Activated CD8-positive, alpha-beta T cell treated with anti-CD3 and anti-CD28 coated beads for 36 hours (primary cell): ENCODE results near the gene ARHGAP18. TPM values are rescaled to one million over a fixed set of nuclear protein-coding genes. Genes with fewer than 3 reads are reported as not detected.

ENCODE experiments used
- ATAC-seq: fragments of 200-7000 bp; cut with Tn5 transposase; one replicate; pipeline ENCODE4 v1.10.0; 2021; ENCODE audit warnings: mild to moderate bottlenecking, moderate library complexity
- CTCF ChIA-PET: fragments of 350-600 bp; sonication (Branson Sonifier 250); formaldehyde crosslinking; loops from one replicate; lab custom pipeline; 2021; ENCODE audit warnings: antibody characterized with exemption; lab: Charles Lee
- POLR2A ChIA-PET: fragments of 350-600 bp; sonication (Branson Sonifier 250); formaldehyde crosslinking; loops from one replicate; lab custom pipeline; 2021; ENCODE audit warnings: antibody characterized with exemption; lab: Charles Lee
- DNase-seq: peaks from one replicate; pipeline ENCODE4 v3.0.0-alpha.2; 2020
- H3K27ac Mint-ChIP-seq: one replicate; pipeline ENCODE4 v1.8.0; 2021; ENCODE audit warnings: mild to moderate bottlenecking, mixed read lengths
- H3K27me3 Mint-ChIP-seq: one replicate; pipeline ENCODE4 v1.8.0; 2021; ENCODE audit warnings: mixed read lengths
- H3K36me3 Mint-ChIP-seq: one replicate; pipeline ENCODE4 v1.8.0; 2021; ENCODE audit warnings: low read depth, mixed read lengths
- H3K4me1 Mint-ChIP-seq: one replicate; pipeline ENCODE4 v1.8.0; 2021; ENCODE audit warnings: low read depth, mixed read lengths
- H3K4me3 Mint-ChIP-seq: one replicate; pipeline ENCODE4 v1.8.0; 2021; ENCODE audit warnings: mild to moderate bottlenecking, moderate library complexity, mixed read lengths
- H3K9me3 Mint-ChIP-seq: one replicate; pipeline ENCODE4 v1.8.0; 2021; ENCODE audit warnings: mixed read lengths
- intact Hi-C: fragments of 100-400 bp; cut with micrococcal nuclease; formaldehyde crosslinking; loops from one replicate; pipeline ENCODE4 v1.10.0; 2022
- total RNA-seq, 2 experiments: library from RNA; stranded (reverse); gene quantifications; one replicate each; pipeline ENCODE4 v1.2.3, GENCODE V29; 2021
- TF ChIP-seq, protein P1 (sequence below): fragments of 200-600 bp; IDR thresholded peaks from one replicate; pipeline ENCODE4 v1.8.0; 2022; ENCODE audit warnings: antibody characterized with exemption, mild to moderate bottlenecking

ARHGAP18 gene
- total RNA-seq, 2 experiments from 2014 or later, result 8.2 to 9.6 TPM

DNA sequence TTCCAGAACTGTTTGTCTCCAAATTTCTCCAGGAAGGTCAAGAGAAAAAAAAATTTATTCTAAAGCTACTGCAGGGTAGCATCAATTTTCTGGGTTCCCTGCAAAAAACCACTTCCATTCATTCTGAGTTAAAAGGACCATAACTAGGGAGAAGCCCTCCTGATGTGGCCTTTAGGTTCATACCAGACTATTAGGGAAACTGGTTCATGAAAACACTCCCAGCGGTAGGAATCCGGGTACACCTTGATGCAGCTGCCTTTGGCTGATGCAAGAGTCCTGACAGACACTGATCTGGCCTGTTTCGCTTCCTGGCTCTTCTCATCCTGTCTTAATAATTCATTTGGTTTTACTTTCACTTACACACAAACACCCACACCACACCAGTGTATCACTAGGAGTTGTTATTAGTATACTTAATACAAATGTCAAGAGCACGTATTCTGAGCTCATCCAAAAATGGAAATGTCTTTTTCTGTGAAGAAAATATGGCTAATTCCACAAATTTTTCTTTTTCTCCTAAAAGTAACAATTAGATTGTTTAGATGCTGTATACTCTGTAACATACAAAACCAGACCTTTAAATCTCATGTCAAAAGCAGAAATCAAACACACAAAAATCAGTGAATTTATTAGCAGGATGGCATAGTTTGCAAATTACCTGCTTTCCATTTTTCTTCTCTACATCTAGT is 38.4 kb upstream of the ARHGAP18 start:
- POLR2A ChIA-PET, result interaction anchor here (0.6 to 1.5 kb wide), 3 partner anchors 64 to 77 kb away, joined by 3 read pairs; no protein-coding TSS in a partner anchor
- peaks cover 1% of the 10 kb centered on the region for H3K9me3 Mint-ChIP-seq
- TF ChIP-seq, protein P1, sequence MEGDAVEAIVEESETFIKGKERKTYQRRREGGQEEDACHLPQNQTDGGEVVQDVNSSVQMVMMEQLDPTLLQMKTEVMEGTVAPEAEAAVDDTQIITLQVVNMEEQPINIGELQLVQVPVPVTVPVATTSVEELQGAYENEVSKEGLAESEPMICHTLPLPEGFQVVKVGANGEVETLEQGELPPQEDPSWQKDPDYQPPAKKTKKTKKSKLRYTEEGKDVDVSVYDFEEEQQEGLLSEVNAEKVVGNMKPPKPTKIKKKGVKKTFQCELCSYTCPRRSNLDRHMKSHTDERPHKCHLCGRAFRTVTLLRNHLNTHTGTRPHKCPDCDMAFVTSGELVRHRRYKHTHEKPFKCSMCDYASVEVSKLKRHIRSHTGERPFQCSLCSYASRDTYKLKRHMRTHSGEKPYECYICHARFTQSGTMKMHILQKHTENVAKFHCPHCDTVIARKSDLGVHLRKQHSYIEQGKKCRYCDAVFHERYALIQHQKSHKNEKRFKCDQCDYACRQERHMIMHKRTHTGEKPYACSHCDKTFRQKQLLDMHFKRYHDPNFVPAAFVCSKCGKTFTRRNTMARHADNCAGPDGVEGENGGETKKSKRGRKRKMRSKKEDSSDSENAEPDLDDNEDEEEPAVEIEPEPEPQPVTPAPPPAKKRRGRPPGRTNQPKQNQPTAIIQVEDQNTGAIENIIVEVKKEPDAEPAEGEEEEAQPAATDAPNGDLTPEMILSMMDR, result no peak
- intact Hi-C loops, result loop anchor here (1.0 to 5.0 kb wide), 3 partner anchors 64 to 256 kb away; no protein-coding TSS in a partner anchor
- DNase-seq (peak; percentile 78), ATAC-seq (peak; percentile 90)
- CTCF ChIA-PET, result interaction anchor here (0.6 to 3.0 kb wide), 11 partner anchors 12 to 1092 kb away, joined by 3 to 16 read pairs (median 4); no protein-coding TSS in a partner anchor
- peaks cover 69% of the 10 kb centered on the region for H3K4me1 Mint-ChIP-seq
- H3K27ac Mint-ChIP-seq, result peak overlapping the region; percentile 94
- H3K27me3 Mint-ChIP-seq, result no peaks in the 10 kb centered on the region
- peak overlapping the region; percentile 75 for H3K4me3 Mint-ChIP-seq
- peaks cover 2% of the 10 kb centered on the region for H3K36me3 Mint-ChIP-seq

DNA sequence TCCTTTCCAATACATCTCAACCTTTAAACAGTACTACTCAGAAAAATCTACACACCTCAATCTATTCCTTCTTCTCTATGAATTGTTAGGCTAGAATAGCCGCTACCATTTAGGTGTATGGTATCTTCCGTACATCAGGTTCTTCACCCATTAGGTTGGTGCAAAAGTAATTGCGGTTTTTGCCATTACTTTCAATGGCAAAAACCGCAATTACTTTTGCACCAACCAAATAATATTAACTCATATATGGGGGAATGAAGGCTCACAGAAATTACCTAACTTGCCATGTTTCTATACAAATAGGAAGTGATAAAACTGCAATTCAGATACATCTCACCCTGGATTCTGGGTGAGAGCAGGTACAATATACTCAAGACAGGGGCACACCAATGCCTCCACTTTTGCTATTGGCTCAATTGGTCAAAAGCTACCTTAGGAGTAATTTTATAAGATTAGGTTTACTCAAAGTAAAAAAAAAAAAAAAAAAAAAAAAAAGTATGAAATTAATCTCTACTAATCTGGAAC is 37.7 kb upstream of the ARHGAP18 start:
- peaks cover 2% of the 10 kb centered on the region for H3K36me3 Mint-ChIP-seq
- CTCF ChIA-PET, result interaction anchor here (0.6 to 3.0 kb wide), 10 partner anchors 11 to 1091 kb away, joined by 3 to 16 read pairs (median 4); no protein-coding TSS in a partner anchor
- POLR2A ChIA-PET, result interaction anchor here (1.2 kb wide), 1 partner anchor 74 kb away, joined by 3 read pairs; no protein-coding TSS in a partner anchor
- DNase-seq, result no peak
- H3K27ac Mint-ChIP-seq, result peak overlapping the region; percentile 94
- peaks cover 1% of the 10 kb centered on the region for H3K9me3 Mint-ChIP-seq
- TF ChIP-seq, protein P1, result no peak
- peaks cover 72% of the 10 kb centered on the region for H3K4me1 Mint-ChIP-seq
- intact Hi-C loops, result loop anchor here (1.0 to 5.0 kb wide), 3 partner anchors 63 to 255 kb away; no protein-coding TSS in a partner anchor
- peak overlapping the region; percentile 75 for H3K4me3 Mint-ChIP-seq
- H3K27me3 Mint-ChIP-seq, result no peaks in the 10 kb centered on the region
- ATAC-seq, result no peak

DNA sequence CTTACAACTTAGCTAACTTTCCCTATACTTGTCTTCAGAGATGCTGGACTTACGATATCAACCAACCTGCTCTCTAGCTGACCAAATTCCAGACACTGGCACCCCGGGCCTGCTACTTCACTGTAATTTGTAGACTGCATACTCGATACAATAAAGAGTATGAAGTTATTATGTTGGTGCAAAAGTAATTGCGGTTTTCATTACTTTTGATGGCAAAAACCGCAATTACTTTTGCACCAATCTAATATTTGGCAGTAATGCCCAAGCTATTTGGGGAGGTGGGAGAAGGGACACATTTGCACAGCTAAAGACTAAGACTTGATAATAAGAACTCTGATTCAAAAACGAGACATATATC is 34.9 kb upstream of the ARHGAP18 start:
- H3K4me3 Mint-ChIP-seq, result no peak overlapping the region
- H3K27me3 Mint-ChIP-seq, result no peaks in the 10 kb centered on the region
- POLR2A ChIA-PET, result interaction anchor here (0.9 kb wide), 1 partner anchor 276 kb away, joined by 4 read pairs; no protein-coding TSS in a partner anchor
- intact Hi-C loops, result loop anchor here (5.0 kb wide), 2 partner anchors 73 to 253 kb away; no protein-coding TSS in a partner anchor
- DNase-seq (no peak), ATAC-seq (no peak)
- H3K9me3 Mint-ChIP-seq, result peaks cover 1% of the 10 kb centered on the region
- CTCF ChIA-PET, result interaction anchor here (0.8 to 3.0 kb wide), 9 partner anchors 14 to 276 kb away, joined by 3 to 18 read pairs (median 4); no protein-coding TSS in a partner anchor
- H3K27ac Mint-ChIP-seq, result peak overlapping the region; percentile 37
- H3K4me1 Mint-ChIP-seq, result peaks cover 53% of the 10 kb centered on the region
- peaks cover 2% of the 10 kb centered on the region for H3K36me3 Mint-ChIP-seq
- TF ChIP-seq, protein P1, result no peak

DNA sequence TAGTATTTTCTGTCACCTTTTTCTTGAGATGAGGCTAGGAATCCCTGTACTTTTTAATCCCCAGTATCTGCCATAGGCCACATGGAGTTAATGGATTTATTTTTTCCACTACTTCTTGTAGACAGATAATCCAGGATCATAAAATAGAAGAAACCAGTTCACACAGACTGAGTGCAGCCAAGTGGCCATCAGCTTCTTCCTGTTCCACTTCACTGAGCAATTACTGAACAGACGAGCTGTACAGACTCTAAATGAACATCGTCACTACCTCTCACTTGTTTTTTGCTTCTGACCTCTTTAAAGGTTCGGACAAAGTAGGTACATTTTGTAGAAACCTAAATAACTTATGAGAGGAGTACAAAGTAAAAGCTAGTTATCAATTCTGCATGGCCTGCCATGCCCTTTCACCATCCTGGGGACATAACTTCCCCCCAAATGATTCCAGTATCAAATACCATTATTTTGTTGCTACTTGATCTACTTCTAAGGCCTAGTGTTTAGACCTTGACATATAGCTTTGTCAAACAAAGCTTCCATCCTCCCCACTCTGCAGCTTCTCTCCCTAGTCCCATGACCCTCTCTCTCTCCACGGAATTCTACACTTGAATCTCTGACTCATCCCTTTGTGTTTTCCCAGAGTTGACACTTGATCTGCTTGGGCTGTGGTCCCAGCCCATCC is 34.4 kb upstream of the ARHGAP18 start:
- peaks cover 47% of the 10 kb centered on the region for H3K4me1 Mint-ChIP-seq
- CTCF ChIA-PET, result interaction anchor here (0.9 to 3.2 kb wide), 9 partner anchors 13 to 277 kb away, joined by 3 to 18 read pairs (median 4); no protein-coding TSS in a partner anchor
- POLR2A ChIA-PET, result interaction anchor here (0.8 to 1.0 kb wide), 3 partner anchors 58 to 277 kb away, joined by 3 to 4 read pairs (median 3); no protein-coding TSS in a partner anchor
- no peaks in the 10 kb centered on the region for H3K27me3 Mint-ChIP-seq
- TF ChIP-seq, protein P1, result no peak
- H3K36me3 Mint-ChIP-seq, result peaks cover 2% of the 10 kb centered on the region
- peaks cover 1% of the 10 kb centered on the region for H3K9me3 Mint-ChIP-seq
- no peak for DNase-seq
- H3K27ac Mint-ChIP-seq, result peak overlapping the region; percentile 37
- H3K4me3 Mint-ChIP-seq, result no peak overlapping the region
- intact Hi-C loops, result no loop called here
- ATAC-seq, result no peak
